H1 (cell line): ENCODE measurements around the gene BTD. TPM values are rescaled to one million over a fixed set of nuclear protein-coding genes. Genes with fewer than 3 reads are reported as not detected.

ENCODE experiments used
- CTCF ChIA-PET: fragments of 300-600 bp; sonication (Branson Sonifier 250); formaldehyde crosslinking; loops from one replicate; lab custom pipeline; 2021; ENCODE audit not compliant: partially characterized antibody; lab: Charles Lee
- POLR2A ChIA-PET: fragments of 300-600 bp; sonication (Branson Sonifier 250); formaldehyde crosslinking; loops from one replicate; lab custom pipeline; 2021; ENCODE audit warnings: inconsistent platforms; ENCODE audit not compliant: partially characterized antibody; lab: Charles Lee
- DNase-seq, 2 experiments: peaks; one replicate each; pipeline versions ENCODE4 v3.0.0 to v3.0.0-alpha.2; 2010 to 2022; ENCODE audit warnings: low spot score in 2 of 2, low read depth in 1 of 2, mixed read lengths in 1 of 2
- FAIRE-seq: peaks from 2 replicates; lab custom pipeline; 2011; peaks lifted over from hg19 to GRCh38; lab: Jason Lieb, UNC
- H2AFZ ChIP-seq: 2 replicates; pipeline ENCODE4 v1.8.1; 2012; ENCODE audit warnings: low read length, inconsistent platforms
- H2AK5ac ChIP-seq: 2 replicates; pipeline ENCODE4 v1.6.1; 2013; ENCODE audit warnings: low read depth, low read length
- H2BK120ac ChIP-seq: replicated peaks from 2 replicates; pipeline ENCODE3; 2013; ENCODE audit warnings: low read depth, low read length, inconsistent platforms
- H2BK12ac ChIP-seq: 2 replicates; pipeline ENCODE4 v1.6.1; 2013; ENCODE audit warnings: low read depth, low read length
- H2BK15ac ChIP-seq: 2 replicates; pipeline ENCODE4 v1.6.1; 2013; ENCODE audit warnings: low read length
- H2BK20ac ChIP-seq: 2 replicates; pipeline ENCODE4 v1.6.1; 2013; ENCODE audit warnings: low read length
- H2BK5ac ChIP-seq: 2 replicates; pipeline ENCODE4 v1.6.1; 2013; ENCODE audit warnings: low read depth, low read length
- H3K14ac ChIP-seq: 2 replicates; pipeline ENCODE4 v1.6.1; 2013; ENCODE audit warnings: inconsistent platforms; ENCODE audit not compliant: insufficient read length
- H3K18ac ChIP-seq: 2 replicates; pipeline ENCODE4 v1.6.1; 2013; ENCODE audit warnings: low read length; ENCODE audit errors: extremely low read depth
- H3K23ac ChIP-seq: 2 replicates; pipeline ENCODE4 v1.6.1; 2013; ENCODE audit warnings: inconsistent platforms; ENCODE audit not compliant: insufficient read length
- H3K23me2 ChIP-seq: 2 replicates; pipeline ENCODE4 v1.6.1; 2013; ENCODE audit warnings: low read depth, low read length
- H3K27ac ChIP-seq: 2 replicates; pipeline ENCODE4 v1.6.1; 2011; ENCODE audit warnings: low read depth, low read length, inconsistent platforms
- H3K27me3 ChIP-seq, 4 experiments: replicated peaks in 1 of 4; 1 replicate in 1 of 4; 2 replicates in 3 of 4; pipeline versions ENCODE4 v1.6.1 to v1.8.1; 2011 to 2013; ENCODE audit warnings: low read length in 3 of 4, mild to moderate bottlenecking in 3 of 4, inconsistent platforms in 2 of 4, mixed read lengths in 2 of 4, moderate library complexity in 1 of 4; ENCODE audit not compliant: control insufficient read depth in 3 of 4, insufficient read depth in 3 of 4; ENCODE audit errors: extremely low read depth in 1 of 4
- H3K36me3 ChIP-seq, 4 experiments: 2 replicates each; pipeline versions ENCODE4 v1.6.1 to v1.8.1; 2011 to 2013; ENCODE audit warnings: mild to moderate bottlenecking in 4 of 4, low read length in 3 of 4, moderate library complexity in 2 of 4, control low read depth in 1 of 4, inconsistent platforms in 1 of 4; ENCODE audit not compliant: insufficient read depth in 4 of 4, control insufficient read depth in 2 of 4
- H3K4ac ChIP-seq: replicated peaks from 2 replicates; pipeline ENCODE3; 2013; ENCODE audit warnings: low read length, low read depth, mixed read lengths, inconsistent platforms; ENCODE audit not compliant: insufficient read length
- H3K4me1 ChIP-seq, 4 experiments: replicated peaks in 1 of 4; 1 replicate in 1 of 4; 2 replicates in 3 of 4; pipeline versions ENCODE4 v1.6.1 to v1.8.1; 2011 to 2013; ENCODE audit warnings: low read length in 3 of 4, inconsistent platforms in 2 of 4, mixed read lengths in 1 of 4; ENCODE audit not compliant: insufficient read depth in 4 of 4, control insufficient read depth in 3 of 4
- H3K4me2 ChIP-seq, 2 experiments: 2 replicates each; pipeline versions ENCODE4 v1.6.1 to v1.8.1; 2011 to 2013; ENCODE audit warnings: low read depth in 2 of 2, low read length in 2 of 2, control low read depth in 1 of 2, inconsistent platforms in 1 of 2, mild to moderate bottlenecking in 1 of 2; ENCODE audit not compliant: insufficient read depth in 1 of 2
- H3K4me3 ChIP-seq, 4 experiments: fragments of 200-600, 300-600 bp in 1 of 4; sonication (generic), shearing (Covaris generic), sonication (Bioruptor Twin) in 1 of 4; 2 replicates each; pipeline versions ENCODE4 v1.5.1 to v1.8.1; 2011 to 2016; ENCODE audit warnings: low read length in 4 of 4, low read depth in 3 of 4, control low read depth in 2 of 4, inconsistent platforms in 2 of 4, mild to moderate bottlenecking in 2 of 4, mixed read lengths in 1 of 4, moderate library complexity in 1 of 4; ENCODE audit not compliant: insufficient read depth in 2 of 4; ENCODE audit errors: extremely low read depth in 1 of 4
- H3K56ac ChIP-seq: replicated peaks from 2 replicates; pipeline ENCODE3; 2013; ENCODE audit warnings: low read depth, mild to moderate bottlenecking, mixed read lengths, low read length, inconsistent platforms; ENCODE audit not compliant: insufficient read length
- H3K79me1 ChIP-seq: 2 replicates; pipeline ENCODE4 v1.6.1; 2013; ENCODE audit warnings: low read depth, low read length, control low read depth
- H3K79me2 ChIP-seq, 2 experiments: 2 replicates each; pipeline versions ENCODE4 v1.6.1 to v1.8.1; 2012 to 2013; ENCODE audit warnings: low read length in 2 of 2, mild to moderate bottlenecking in 2 of 2, inconsistent platforms in 1 of 2; ENCODE audit not compliant: insufficient read depth in 2 of 2, control insufficient read depth in 1 of 2
- H3K9ac ChIP-seq, 4 experiments: replicated peaks in 1 of 4; 1 replicate in 1 of 4; 2 replicates in 3 of 4; pipeline versions ENCODE4 v1.6.1 to v1.8.1; 2011 to 2013; ENCODE audit warnings: low read depth in 3 of 4, low read length in 3 of 4, control low read depth in 2 of 4, mild to moderate bottlenecking in 2 of 4, moderate library complexity in 2 of 4, inconsistent platforms in 1 of 4; ENCODE audit errors: extremely low read depth in 1 of 4
- H3K9me3 ChIP-seq, 2 experiments: 2 replicates each; pipeline versions ENCODE4 v1.6.1 to v1.8.1; 2012 to 2013; ENCODE audit warnings: mild to moderate bottlenecking in 2 of 2, moderate library complexity in 2 of 2, control low read depth in 1 of 2, inconsistent platforms in 1 of 2, low read depth in 1 of 2, low read length in 1 of 2, mixed read lengths in 1 of 2; ENCODE audit not compliant: insufficient read depth in 2 of 2
- H4K20me1 ChIP-seq, 2 experiments: replicated peaks in 1 of 2; 2 replicates each; pipeline versions ENCODE3 to v1.8.1; 2011 to 2013; ENCODE audit warnings: inconsistent platforms in 2 of 2, low read length in 2 of 2, mild to moderate bottlenecking in 1 of 2; ENCODE audit not compliant: insufficient read depth in 2 of 2, control insufficient read depth in 1 of 2
- H4K5ac ChIP-seq: 2 replicates; pipeline ENCODE4 v1.6.1; 2013; ENCODE audit warnings: low read length, low read depth, mixed read lengths, inconsistent platforms; ENCODE audit not compliant: insufficient read length
- H4K8ac ChIP-seq: 2 replicates; pipeline ENCODE4 v1.8.0; 2013; ENCODE audit warnings: mild to moderate bottlenecking, moderate library complexity, low read length, inconsistent platforms; ENCODE audit not compliant: insufficient read depth; ENCODE audit errors: extremely low read depth
- H4K91ac ChIP-seq: replicated peaks from 2 replicates; pipeline ENCODE3; 2013; ENCODE audit warnings: low read length, mixed read lengths, inconsistent platforms; ENCODE audit not compliant: insufficient read length
- BACH1 ChIP-seq: IDR thresholded peaks from 2 replicates; pipeline ENCODE4 v1.6.1; 2012; ENCODE audit warnings: low read length, improper control_type of control experiment
- BCL11A ChIP-seq, 2 experiments: IDR thresholded peaks; one replicate each; pipeline ENCODE4 v1.6.1; 2011; ENCODE audit warnings: low read depth in 2 of 2, low read length in 2 of 2, mild to moderate bottlenecking in 2 of 2
- CEBPB ChIP-seq: IDR thresholded peaks from 2 replicates; pipeline ENCODE4 v1.6.1; 2012; ENCODE audit warnings: low read depth, low read length
- HDAC2 ChIP-seq, 2 experiments: fragments of 300-600 bp in 1 of 2; sonication (generic) in 1 of 2; IDR thresholded peaks; 2 replicates each; pipeline ENCODE4 v1.6.1; 2011 to 2012; ENCODE audit warnings: low read depth in 2 of 2, low read length in 2 of 2, mild to moderate bottlenecking in 2 of 2, moderate library complexity in 2 of 2, borderline replicate concordance in 1 of 2, inconsistent platforms in 1 of 2
- MAFK ChIP-seq: IDR thresholded peaks from 2 replicates; pipeline ENCODE4 v1.6.1; 2012; ENCODE audit warnings: low read depth, mild to moderate bottlenecking, improper control_type of control experiment, low read length
- POLR2AphosphoS5 ChIP-seq: IDR thresholded peaks from 2 replicates; pipeline ENCODE4 v1.6.1; 2011; ENCODE audit warnings: low read depth, low read length
- POU5F1 ChIP-seq: IDR thresholded peaks from 2 replicates; pipeline ENCODE4 v1.6.1; 2011; ENCODE audit warnings: low read depth, mild to moderate bottlenecking, low read length, moderate library complexity
- SP4 ChIP-seq: IDR thresholded peaks from 2 replicates; pipeline ENCODE4 v1.6.1; 2012; ENCODE audit warnings: low read length, inconsistent platforms
- TAF1 ChIP-seq: IDR thresholded peaks from 2 replicates; pipeline ENCODE4 v1.6.1; 2011; ENCODE audit warnings: mild to moderate bottlenecking, low read depth, low read length
- TEAD4 ChIP-seq: IDR thresholded peaks from 2 replicates; pipeline ENCODE4 v1.6.1; 2012; ENCODE audit warnings: low read depth, low read length, inconsistent platforms, mixed read lengths
- USF2 ChIP-seq: IDR thresholded peaks from 2 replicates; pipeline ENCODE4 v1.6.1; 2011; ENCODE audit warnings: low read length, improper control_type of control experiment
- YY1 ChIP-seq: IDR thresholded peaks from 2 replicates; pipeline ENCODE4 v1.6.1; 2011; ENCODE audit warnings: low read depth, mild to moderate bottlenecking, low read length
- ZNF274 ChIP-seq: IDR thresholded peaks from 2 replicates; pipeline ENCODE4 v1.7.0; 2012; ENCODE audit warnings: low read length, borderline replicate concordance; ENCODE audit errors: extremely low read depth
- WGBS, 2 experiments: shearing (Covaris generic) in 1 of 2; methylation state at CpG; one replicate each; pipeline versions ENCODE4 v1.1.6 to v1.1.7; 2013 to 2015; ENCODE audit warnings: low lambda C conversion rate in 2 of 2, mixed read lengths in 2 of 2, inconsistent platforms in 1 of 2, low coverage in 1 of 2, missing lambda C conversion rate in 1 of 2; ENCODE audit not compliant: insufficient replicate concordance in 2 of 2, insufficient coverage in 1 of 2, insufficient read length in 1 of 2; ENCODE audit errors: extremely low coverage in 1 of 2, missing lambda C conversion rate in 1 of 2; 5-methylcytosine and 5-hydroxymethylcytosine counted together
- polyA plus RNA-seq, 7 experiments: library from polyadenylated mRNA; depleted of rRNA in 3 of 7; stranded (reverse) in 5 of 7; unstranded in 2 of 7; fragments of >200 nt in 5 of 7; fragments of 200-250 nt in 2 of 7; gene quantifications; 1 replicate in 5 of 7; 2 replicates in 1 of 7; 4 replicates in 1 of 7; pipeline versions ENCODE4 v1.2.1 to v1.2.3, GENCODE V29; 2011 to 2013; ENCODE audit warnings: missing spikeins in 2 of 7, mixed read lengths in 2 of 7
- total RNA-seq: library from RNA; stranded (reverse); fragmentation: NEBNext Ultra II Directional; extraction: Animal tissue kit (Norgen Biotek cat#: 25700); gene quantifications from 2 replicates; pipeline ENCODE4 v1.2.1, GENCODE V29; 2021
- TF ChIP-seq, protein P1 (sequence below): IDR thresholded peaks from 2 replicates; pipeline ENCODE4 v1.6.1; 2012; ENCODE audit warnings: inconsistent platforms

The BTD gene
- total and polyA plus RNA-seq, 2 of the 8 experiments (the other 6 are each of a cell fraction or from before 2014, with no cell fraction given), result 21.8 to 36.7 TPM

DNA sequence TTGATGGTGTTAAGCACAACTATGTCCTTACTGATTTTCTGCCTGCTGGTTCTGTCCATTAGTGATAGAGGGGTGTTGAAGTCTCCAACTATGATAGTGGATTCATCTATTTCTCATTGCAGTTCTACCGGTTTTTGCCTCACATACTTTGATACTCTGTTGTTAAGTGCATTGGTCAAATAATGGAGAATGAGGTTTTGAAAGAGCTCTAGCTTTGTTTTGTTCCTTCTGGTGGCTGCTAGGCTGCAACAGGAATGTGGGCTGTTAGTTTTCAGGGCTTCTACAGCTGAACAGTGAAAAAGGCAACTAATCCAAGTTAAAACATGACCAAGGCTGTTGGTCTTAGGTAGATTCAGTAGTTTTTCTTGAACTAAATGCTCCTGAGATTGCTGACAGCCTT lies 62.6 kb downstream of the BTD start:
- no peaks in the 10 kb centered on the region for H3K9me3 ChIP-seq
- H2BK12ac ChIP-seq, result no peak overlapping the region
- no peak overlapping the region for H3K4me3 ChIP-seq
- H3K56ac ChIP-seq, result no peak overlapping the region
- H4K5ac ChIP-seq, result no peak overlapping the region
- ChIA-PET CTCF (interaction anchor here (0.7 to 1.2 kb wide), 5 partner anchors 9 to 114 kb away, joined by 3 to 5 read pairs (median 3); no protein-coding TSS in a partner anchor), POLR2A (interaction anchor here (0.9 to 1.2 kb wide), 3 partner anchors 10 to 63 kb away, joined by 3 read pairs; partner anchors contain the start of genes BTD and HACL1)
- no peak overlapping the region for H3K23ac ChIP-seq
- no peak for FAIRE-seq
- no peak overlapping the region for H3K4me2 ChIP-seq
- H3K79me2 ChIP-seq, result no peaks in the 10 kb centered on the region
- no peak overlapping the region for H3K9ac ChIP-seq
- H4K20me1 ChIP-seq, result no peaks in the 10 kb centered on the region
- H3K79me1 ChIP-seq, result no peaks in the 10 kb centered on the region
- H3K27ac ChIP-seq, result no peak overlapping the region
- DNase-seq, result no peak
- no peak overlapping the region for H2BK15ac ChIP-seq
- no peak overlapping the region for H2BK120ac ChIP-seq
- H4K91ac ChIP-seq, result no peak overlapping the region
- no peak overlapping the region for H3K4ac ChIP-seq
- no peak overlapping the region for H2BK20ac ChIP-seq
- H3K36me3 ChIP-seq, result peaks cover 0 to 4% (median 0%) of the 10 kb centered on the region in 4 experiments; a peak in 2 of 8 replicates
- 100% methylated on average over 1 of the region's 1 CpG; no CpG with 5 or more reads in 1 of the 2 experiments for WGBS, 2 experiments
- no peak overlapping the region for H3K14ac ChIP-seq
- H3K27me3 ChIP-seq, result no peaks in the 10 kb centered on the region
- H2AFZ ChIP-seq, result no peak overlapping the region
- no peak overlapping the region for H3K18ac ChIP-seq
- no peak overlapping the region for H4K8ac ChIP-seq
- no peak overlapping the region for H2AK5ac ChIP-seq
- H3K23me2 ChIP-seq, result no peaks in the 10 kb centered on the region
- H3K4me1 ChIP-seq, result peaks cover 0 to 2% (median 0%) of the 10 kb centered on the region in 4 experiments; a peak in 1 of 7 replicates
- no peak overlapping the region for H2BK5ac ChIP-seq
- TF ChIP-seq TAF1 (no peak), ZNF274 (no peak), MAFK (no peak), YY1 (no peak), USF2 (no peak), TEAD4 (no peak), BACH1 (no peak), SP4 (no peak), HDAC2 (IDR thresholded peaks at IDR 0.05; ENCODE audit: borderline replicate concordance in 1 of 2, low read depth in 2 of 2, low read length in 2 of 2) (no peak), CEBPB (no peak), BCL11A (IDR thresholded peaks at IDR 0.05; ENCODE audit: low read depth in 2 of 2, low read length in 2 of 2) (no peak), POU5F1 (no peak), POLR2AphosphoS5 (no peak)
- TF ChIP-seq, protein P1, sequence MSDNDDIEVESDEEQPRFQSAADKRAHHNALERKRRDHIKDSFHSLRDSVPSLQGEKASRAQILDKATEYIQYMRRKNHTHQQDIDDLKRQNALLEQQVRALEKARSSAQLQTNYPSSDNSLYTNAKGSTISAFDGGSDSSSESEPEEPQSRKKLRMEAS, result no peak
